ENCODE data around the gene DZIP3. TPM values are rescaled to one million over a fixed set of nuclear protein-coding genes. Genes with fewer than 3 reads are reported as not detected.
"Not testable (repeated sequence)": the region's sequence is repeated elsewhere in the genome, so short reads cannot be mapped to it uniquely, and the experiment has no call there.

The DZIP3 gene
- total RNA-seq, 2 donors from 2014 or later = 14.4 to 15.0 TPM

DNA sequence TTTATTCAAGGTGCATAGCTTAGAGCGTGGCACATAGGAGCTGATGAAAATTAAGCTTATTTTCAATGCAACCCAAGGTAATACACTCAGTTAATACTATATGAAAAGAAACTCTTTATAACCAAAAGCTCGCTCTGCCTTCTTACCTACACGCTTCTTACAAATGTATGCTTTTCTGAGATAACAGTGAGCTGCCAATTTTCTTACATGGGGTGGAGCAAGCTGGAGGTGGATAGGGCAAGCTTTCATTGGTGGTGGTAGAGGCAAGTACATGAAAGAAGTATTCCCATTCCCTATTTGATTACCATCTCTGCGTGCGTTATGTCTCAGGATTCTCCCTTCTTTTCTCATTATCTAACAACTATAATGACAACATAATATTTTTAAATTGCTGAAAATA is 8.9 kb downstream of the DZIP3 start:
- intact Hi-C loops (cut with DNase I) = no loop called here
- no peak for DNase-seq
- no peak for ATAC-seq

DNA sequence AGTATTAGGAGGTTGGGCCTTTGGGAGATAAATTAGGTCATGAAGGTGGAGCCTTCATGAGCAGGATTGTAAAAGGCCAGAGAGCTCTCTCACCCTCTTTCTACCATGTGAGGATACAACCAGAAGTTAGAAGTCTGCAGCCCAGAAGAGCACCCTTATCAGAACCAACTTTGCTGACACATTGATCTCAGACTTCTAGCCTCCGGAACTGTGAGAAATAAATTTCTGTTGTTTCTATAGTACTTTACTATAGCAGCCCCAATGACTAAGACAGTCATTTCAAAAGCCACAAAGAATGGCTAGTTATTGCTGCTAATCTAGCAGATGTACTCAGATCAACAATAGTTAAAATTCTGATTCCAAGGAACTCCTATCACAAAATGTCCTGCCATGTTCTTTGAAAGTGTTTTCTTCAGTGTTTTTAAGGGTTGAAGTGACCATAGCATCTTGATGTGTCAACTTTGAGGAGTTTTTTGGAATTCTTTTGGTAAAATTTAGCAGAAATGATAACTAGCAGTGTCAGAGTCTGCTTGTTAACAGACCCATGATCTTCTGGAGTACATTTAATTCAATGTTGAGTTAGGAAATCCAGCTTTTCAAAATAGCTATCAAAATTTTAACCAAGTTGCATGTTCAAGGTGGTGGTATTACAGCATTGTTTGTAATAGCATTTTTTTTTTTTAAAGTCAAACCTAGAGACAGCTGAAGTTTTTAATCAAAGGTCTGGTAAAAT is 10.3 kb downstream of the DZIP3 start:
- intact Hi-C loops (cut with DNase I) = no loop called here
- ATAC-seq (no peak), DNase-seq (no peak)

DNA sequence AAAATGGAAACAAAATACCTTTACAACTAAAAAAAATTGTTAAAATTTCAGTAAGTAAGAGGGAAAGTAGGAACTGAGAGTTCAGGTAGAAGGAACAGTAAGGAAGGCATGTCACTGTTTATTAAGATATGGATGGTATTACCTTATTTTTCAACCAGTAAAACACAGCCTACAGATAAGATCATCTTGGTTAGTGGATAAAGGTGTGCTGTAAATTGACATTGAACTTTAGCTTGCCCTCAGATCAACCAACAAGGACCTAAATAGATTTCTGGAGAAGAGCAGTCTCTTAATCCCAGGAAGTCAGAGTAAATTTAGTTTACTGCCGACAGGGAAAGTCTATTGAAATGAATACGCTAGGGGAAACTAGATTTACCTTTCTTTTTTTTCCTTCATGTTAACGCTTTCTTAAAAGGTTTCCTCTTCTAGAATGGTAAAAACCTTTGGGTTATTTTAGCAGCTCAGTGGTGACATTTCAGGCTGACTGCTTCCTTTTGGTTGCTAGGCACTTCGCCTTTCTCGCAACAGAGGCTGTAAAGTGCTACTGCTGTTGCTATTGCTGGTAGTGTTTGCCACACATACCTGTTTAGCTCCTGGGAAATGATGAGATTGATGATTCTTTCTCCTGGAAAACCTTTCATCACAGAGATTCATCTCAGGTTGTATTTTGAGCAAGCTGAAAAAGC is 12.9 kb downstream of the DZIP3 start:
- DNase-seq (no peak), ATAC-seq (peak; percentile 62 to 72)
- intact Hi-C loops (cut with DNase I) = no loop called here

- DNase-seq = no peak
- intact Hi-C loops (cut with DNase I) = no loop called here
- ATAC-seq = peak in 1 of 2 donors; percentile 57
Measured at GRCh38 chr3:108602935-108603294, 13.4 kb downstream of the DZIP3 start.

DNA sequence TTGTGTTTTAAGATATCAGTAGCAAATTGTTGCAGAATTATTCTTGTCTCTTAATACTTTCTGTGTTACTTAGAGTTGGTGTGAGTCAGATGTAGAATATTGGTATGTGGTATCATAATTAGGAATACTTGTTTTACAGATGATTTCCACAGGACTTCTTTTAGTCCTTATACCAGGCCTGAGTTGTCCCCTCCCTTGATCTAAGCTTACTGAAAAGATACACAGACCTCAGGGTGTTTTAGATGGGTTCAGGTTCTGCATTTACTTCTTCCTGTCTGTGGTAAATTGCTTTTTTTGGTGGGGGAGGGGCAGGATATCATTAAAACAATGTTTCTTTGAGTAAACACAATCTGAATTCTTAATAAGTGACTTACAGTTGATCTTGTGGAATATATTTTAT is 14.2 kb downstream of the DZIP3 start:
- intact Hi-C loops (cut with DNase I) = no loop called here
- no peak for ATAC-seq
- DNase-seq = no peak

- DNase-seq (no peak), ATAC-seq (no peak)
- intact Hi-C loops (cut with DNase I) = no loop called here
Measured at GRCh38 chr3:108605028-108605427, 15.5 kb downstream of the DZIP3 start.

- DNase-seq = no peak
- intact Hi-C loops (cut with DNase I) = no loop called here
- ATAC-seq = no peak
Measured at GRCh38 chr3:108605491-108605890, 16.0 kb downstream of the DZIP3 start.

DNA sequence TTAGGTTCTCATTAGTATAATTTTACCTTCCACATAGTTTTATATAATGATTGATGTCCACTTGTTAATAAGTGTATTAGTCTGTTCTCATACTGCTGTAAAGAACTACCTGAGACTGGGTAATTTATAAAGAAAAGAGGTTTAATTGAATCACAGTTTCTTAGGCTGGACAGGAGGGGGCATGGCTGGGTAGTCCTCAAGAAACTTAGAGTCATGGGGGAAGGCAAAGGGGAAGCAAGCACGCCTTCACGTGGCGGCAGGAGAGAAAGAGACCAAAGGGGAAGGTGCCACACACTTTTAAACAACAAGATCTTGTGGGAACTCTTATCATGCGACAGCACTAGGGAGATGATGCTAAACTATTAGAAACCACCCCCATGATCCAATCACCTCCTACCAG is 19.2 kb downstream of the DZIP3 start:
- no peak for DNase-seq
- intact Hi-C loops (cut with DNase I) = no loop called here
- no peak for ATAC-seq

DNA sequence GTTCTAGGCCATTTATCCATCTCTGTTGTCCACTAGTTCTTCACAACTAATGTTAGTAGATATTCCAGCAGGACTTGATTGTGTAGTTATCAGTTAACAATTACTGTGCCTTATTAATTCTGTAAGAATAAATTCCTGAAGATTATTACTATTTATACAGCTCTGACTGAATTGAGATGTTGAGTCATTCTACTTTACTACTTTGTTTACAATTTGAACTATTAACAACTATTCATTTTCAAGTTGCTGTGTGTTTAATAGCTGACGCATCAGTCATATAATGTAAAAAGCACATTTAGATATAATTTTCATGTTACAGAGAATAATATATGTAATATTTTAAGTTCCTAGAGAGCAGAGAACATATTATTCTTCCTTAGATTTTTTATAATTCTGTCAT is 21.1 kb downstream of the DZIP3 start:
- intact Hi-C loops (cut with DNase I) = no loop called here
- ATAC-seq (no peak), DNase-seq (no peak)

GRCh38 chr3:108616090-108616489 is 26.6 kb downstream of the DZIP3 start:
- ATAC-seq; DNase-seq; intact Hi-C loops (cut with DNase I): not testable (repeated sequence)

DNA sequence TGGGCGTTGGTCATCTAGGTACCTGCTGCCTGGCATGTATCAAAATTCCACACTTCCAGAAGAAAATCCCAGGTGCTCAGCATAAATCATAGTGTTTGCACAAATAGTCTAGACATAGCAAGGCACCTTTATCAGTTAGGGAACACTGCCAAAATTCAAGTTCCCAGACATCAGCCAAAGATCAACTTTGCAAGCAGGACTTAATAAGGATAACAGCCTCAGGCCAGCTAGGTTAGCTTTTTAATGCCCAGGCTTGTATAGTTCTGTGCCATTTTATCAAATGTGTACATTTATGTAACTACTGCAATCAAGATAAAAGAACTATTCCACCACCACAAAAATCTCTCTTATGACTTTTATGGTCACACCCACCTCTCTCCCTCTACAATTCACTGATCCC is 30.7 kb downstream of the DZIP3 start:
- intact Hi-C loops (cut with DNase I) = no loop called here
- no peak for DNase-seq
- no peak for ATAC-seq

DNA sequence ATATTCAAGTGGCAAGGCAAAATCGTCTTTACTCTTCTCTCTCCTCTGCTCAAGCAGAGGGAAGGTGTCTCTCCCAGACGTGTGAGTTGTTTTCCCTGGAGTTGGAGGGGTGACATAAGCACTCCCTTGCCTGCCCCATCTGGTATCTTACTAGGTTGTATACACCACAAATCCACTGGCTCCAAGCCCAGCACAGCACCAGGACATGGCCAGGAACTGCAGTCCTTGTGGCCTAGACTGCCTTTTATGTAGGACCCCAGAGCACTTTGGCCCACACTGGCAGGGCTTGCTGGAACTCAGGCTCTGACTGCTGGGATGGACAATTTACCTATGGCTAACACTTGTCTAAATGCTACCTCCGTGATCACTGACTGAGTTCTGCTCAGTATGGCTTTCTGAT is 34.0 kb downstream of the DZIP3 start:
- DNase-seq (no peak), ATAC-seq (no peak)
- intact Hi-C loops (cut with DNase I) = no loop called here

- intact Hi-C loops (cut with DNase I) = no loop called here
- no peak for DNase-seq
Measured at GRCh38 chr3:108629974-108630373, 40.5 kb downstream of the DZIP3 start.

DNA sequence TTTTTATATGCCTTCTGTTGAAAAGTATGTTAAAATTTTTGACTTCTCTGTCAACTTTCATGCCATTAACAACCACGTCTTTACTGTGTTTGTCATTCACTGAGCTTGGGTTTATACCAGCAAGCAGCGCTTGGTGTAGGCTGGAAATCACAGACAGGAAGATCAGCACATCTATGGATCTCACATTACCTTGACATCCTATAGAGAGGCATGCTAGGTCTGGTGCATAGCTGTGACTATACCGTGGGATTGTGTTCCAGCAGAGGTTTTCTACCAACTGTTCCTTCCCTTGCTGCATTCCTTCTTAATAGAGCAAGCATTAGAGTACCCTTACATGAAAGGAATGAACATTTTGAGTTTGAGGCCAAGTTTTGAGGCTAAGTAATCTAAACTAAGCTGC is 53.0 kb downstream of the DZIP3 start:
- intact Hi-C loops (cut with DNase I) = no loop called here
- no peak for ATAC-seq
- DNase-seq = no peak

More at GRCh38 chr3:108629974-108630373, 40.5 kb downstream of the DZIP3 start:
- ATAC-seq = no peak

GRCh38 chr3:108645364-108645763 is 55.8 kb downstream of the DZIP3 start:
- intact Hi-C loops (cut with DNase I) = no loop called here
- no peak for ATAC-seq
- no peak for DNase-seq

DNA sequence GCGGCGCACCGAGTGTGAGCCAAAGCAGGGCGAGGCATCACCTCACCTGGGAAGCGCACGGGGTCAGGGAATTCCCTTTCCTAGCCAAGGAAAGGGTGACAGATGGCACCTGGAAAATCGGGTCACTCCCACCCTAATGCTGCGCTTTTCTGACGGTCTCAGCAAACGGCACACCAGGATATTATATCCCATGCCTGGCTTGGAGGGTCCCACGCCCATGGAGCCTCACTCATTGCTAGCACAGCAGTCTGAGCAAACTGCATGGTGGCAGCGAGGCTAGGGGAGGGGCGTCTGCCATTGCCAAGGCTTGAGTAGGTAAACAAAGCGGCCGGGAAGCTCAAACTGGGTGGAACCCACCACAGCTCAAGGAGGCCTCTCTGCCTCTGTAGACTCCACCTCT is 66.1 kb downstream of the DZIP3 start:
- DNase-seq; ATAC-seq; intact Hi-C loops (cut with DNase I): not testable (repeated sequence)

- intact Hi-C loops (cut with DNase I) = loop anchor here (5.0 to 10.0 kb wide), 2 partner anchors 243 to 251 kb away; no protein-coding TSS in a partner anchor
- no peak for DNase-seq
- ATAC-seq = no peak
Measured at GRCh38 chr3:108661699-108662098, 72.2 kb downstream of the DZIP3 start.

- ATAC-seq (peak; percentile 67 to 70), DNase-seq (no peak)
- intact Hi-C loops (cut with DNase I) = loop anchor here (5.0 to 10.0 kb wide), 2 partner anchors 243 to 250 kb away; no protein-coding TSS in a partner anchor
Measured at GRCh38 chr3:108662142-108662738, 72.7 kb downstream of the DZIP3 start.

- ATAC-seq = no peak
- intact Hi-C loops (cut with DNase I) = loop anchor here (5.0 to 10.0 kb wide), 2 partner anchors 241 to 248 kb away; no protein-coding TSS in a partner anchor
- DNase-seq = no peak
Measured at GRCh38 chr3:108664266-108664665, 74.7 kb downstream of the DZIP3 start.

GRCh38 chr3:108667312-108667711 is 77.8 kb downstream of the DZIP3 start:
- DNase-seq (no peak), ATAC-seq (no peak)
- intact Hi-C loops (cut with DNase I) = loop anchor here in 1 of 2 donors (10.0 kb wide), 1 partner anchor 237 kb away; no protein-coding TSS in a partner anchor
